Smooth muscle cell (in vitro differentiated cells): ENCODE data around the gene SNRNP40. TPM values are rescaled to one million over a fixed set of nuclear protein-coding genes. Genes with fewer than 3 reads are reported as not detected.

ENCODE experiments used
- DNase-seq: peaks from one replicate; lab custom pipeline; 2025; ENCODE audit not compliant: unreplicated experiment; lab: John Stamatoyannopoulos, UW
- H2AFZ ChIP-seq: fragments of 200-600 bp; sonication (generic); 2 replicates; pipeline ENCODE4 v1.6.0; 2016; ENCODE audit warnings: antibody characterized with exemption, low read depth, mild to moderate bottlenecking
- H3F3A ChIP-seq: fragments of 200-600 bp; sonication (generic); 2 replicates; pipeline ENCODE4 v1.6.0; 2017; ENCODE audit warnings: antibody characterized with exemption, low read depth
- H3K27ac ChIP-seq: fragments of 200-600 bp; sonication (generic); 2 replicates; pipeline ENCODE4 v1.5.1; 2016; ENCODE audit warnings: low read depth, mild to moderate bottlenecking
- H3K27me3 ChIP-seq: fragments of 200-600 bp; sonication (generic); 2 replicates; pipeline ENCODE4 v1.6.1; 2016; ENCODE audit warnings: low read depth, mild to moderate bottlenecking
- H3K36me3 ChIP-seq: fragments of 200-600 bp; sonication (generic); 2 replicates; pipeline ENCODE4 v1.5.1; 2016; ENCODE audit warnings: low read depth
- H3K4me1 ChIP-seq: fragments of 200-600 bp; sonication (generic); 2 replicates; pipeline ENCODE4 v1.5.1; 2016; ENCODE audit warnings: low read depth
- H3K4me2 ChIP-seq: fragments of 200-600 bp; sonication (generic); 2 replicates; pipeline ENCODE4 v1.6.0; 2016; ENCODE audit warnings: mild to moderate bottlenecking
- H3K4me3 ChIP-seq: fragments of 200-600 bp; sonication (generic); 2 replicates; pipeline ENCODE4 v1.5.1; 2016; ENCODE audit warnings: mild to moderate bottlenecking
- H3K79me2 ChIP-seq: fragments of 200-600 bp; sonication (generic); 2 replicates; pipeline ENCODE4 v1.6.0; 2016; ENCODE audit warnings: low read depth, mild to moderate bottlenecking
- H3K9ac ChIP-seq: fragments of 200-600 bp; sonication (generic); 2 replicates; pipeline ENCODE4 v1.6.0; 2016; ENCODE audit warnings: low read depth
- H3K9me3 ChIP-seq: fragments of 200-600 bp; sonication (generic); replicated peaks from 2 replicates; pipeline ENCODE4 v1.5.1; 2016; ENCODE audit warnings: low read depth
- H4K20me1 ChIP-seq: fragments of 200-600 bp; sonication (generic); 2 replicates; pipeline ENCODE4 v1.6.0; 2016; ENCODE audit warnings: low read depth
- CTCF ChIP-seq: fragments of 200-600 bp; sonication (generic); IDR thresholded peaks from 2 replicates; pipeline ENCODE4 v1.5.1; 2017; ENCODE audit warnings: borderline replicate concordance, mild to moderate bottlenecking, antibody characterized with exemption; ENCODE audit not compliant: insufficient read depth, poor library complexity, severe bottlenecking
- WGBS: methylation state at CpG from one replicate; pipeline ENCODE4 v1.1.7; 2016; ENCODE audit warnings: low lambda C conversion rate; 5-methylcytosine and 5-hydroxymethylcytosine counted together
- polyA plus RNA-seq: library from polyadenylated mRNA; unstranded; fragments of >200 nt; fragmentation: Nextera tagmentation; extraction: Ambion mirVana; gene quantifications from 2 replicates; pipeline ENCODE4 v1.2.1, GENCODE V29; 2016
- total RNA-seq: library from RNA; depleted of rRNA; stranded (reverse); fragments of >200 nt; gene quantifications from 2 replicates; pipeline ENCODE4 v1.2.3, GENCODE V29; 2014

The SNRNP40 gene
- total and polyA plus RNA-seq, 2 experiments from 2014 or later: 67.6 to 97.2 TPM

GRCh38 chr1:31221072-31221471 lies 75.5 kb downstream of the SNRNP40 start:
- Histone ChIP-seq H3K9ac (no peak overlapping the region), H3K27me3 (no peaks in the 10 kb centered on the region), H4K20me1 (no peaks in the 10 kb centered on the region), H3F3A (no peaks in the 10 kb centered on the region), H3K4me2 (no peak overlapping the region), H3K9me3 (no peaks in the 10 kb centered on the region), H2AFZ (no peak overlapping the region), H3K79me2 (no peaks in the 10 kb centered on the region), H3K27ac (no peak overlapping the region), H3K4me1 (peaks cover 3% of the 10 kb centered on the region), H3K4me3 (no peak overlapping the region), H3K36me3 (no peaks in the 10 kb centered on the region)
- TF ChIP-seq CTCF: no peak
- no peak for DNase-seq
- 81% methylated on average over 6 of the region's 6 CpGs for WGBS

- TF ChIP-seq CTCF: no peak
- 84% methylated on average over 6 of the region's 6 CpGs for WGBS
- no peaks in the 10 kb centered on the region for H3F3A ChIP-seq
- no peak overlapping the region for H3K4me3 ChIP-seq
- H2AFZ ChIP-seq: no peak overlapping the region
- no peaks in the 10 kb centered on the region for H3K27me3 ChIP-seq
- H4K20me1 ChIP-seq: no peaks in the 10 kb centered on the region
- no peak overlapping the region for H3K27ac ChIP-seq
- H3K36me3 ChIP-seq: no peaks in the 10 kb centered on the region
- H3K9ac ChIP-seq: no peak overlapping the region
- H3K9me3 ChIP-seq: no peaks in the 10 kb centered on the region
- H3K79me2 ChIP-seq: no peaks in the 10 kb centered on the region
- no peak overlapping the region for H3K4me2 ChIP-seq
- peaks cover 4% of the 10 kb centered on the region for H3K4me1 ChIP-seq
- no peak for DNase-seq
These were observed 77.1 kb downstream of the SNRNP40 start for GRCh38 chr1:31219489-31219888.

- Histone ChIP-seq H3K9ac (no peak overlapping the region), H3K36me3 (no peaks in the 10 kb centered on the region)
These were observed 77.9 kb downstream of the SNRNP40 start for GRCh38 chr1:31218705-31219104.

More at GRCh38 chr1:31218705-31219104, 77.9 kb downstream of the SNRNP40 start:
- Histone ChIP-seq H3K79me2 (no peaks in the 10 kb centered on the region), H3K27me3 (no peaks in the 10 kb centered on the region), H4K20me1 (no peaks in the 10 kb centered on the region), H3K27ac (no peak overlapping the region), H3K4me2 (no peak overlapping the region), H3F3A (no peaks in the 10 kb centered on the region), H3K9me3 (no peaks in the 10 kb centered on the region), H3K4me1 (peaks cover 4% of the 10 kb centered on the region), H3K4me3 (no peak overlapping the region), H2AFZ (no peak overlapping the region)
- DNase-seq: no peak
- 58% methylated on average over 8 of the region's 8 CpGs for WGBS
- no peak for TF ChIP-seq CTCF
